GM18498 (cell line): ENCODE measurements around the gene RABAC1.

Experiments used
- ATAC-seq: cut with Tn5 transposase; IDR thresholded peaks from one replicate; pipeline ENCODE4 v1.9.1; 2021; ENCODE audit warnings: mild to moderate bottlenecking, moderate library complexity; ENCODE audit not compliant: unreplicated experiment

Gene RABAC1

GRCh38 chr19:41929536-41930071 is 29.5 kb downstream of the RABAC1 start:
- no peak for ATAC-seq

- ATAC-seq = no peak
Observed at GRCh38 chr19:41928754-41929535, 30.2 kb downstream of the RABAC1 start.

- ATAC-seq = no peak
Observed at GRCh38 chr19:41928221-41928683, 30.9 kb downstream of the RABAC1 start, which contains the start of gene ERFL. Gene ERFL, minus strand, starts transcription at chr19:41928449. Its CDS starts 15,530 bp downstream, at chr19:41912919.

- ATAC-seq = no peak
Observed at GRCh38 chr19:41927497-41928192, 31.5 kb downstream of the RABAC1 start.

DNA sequence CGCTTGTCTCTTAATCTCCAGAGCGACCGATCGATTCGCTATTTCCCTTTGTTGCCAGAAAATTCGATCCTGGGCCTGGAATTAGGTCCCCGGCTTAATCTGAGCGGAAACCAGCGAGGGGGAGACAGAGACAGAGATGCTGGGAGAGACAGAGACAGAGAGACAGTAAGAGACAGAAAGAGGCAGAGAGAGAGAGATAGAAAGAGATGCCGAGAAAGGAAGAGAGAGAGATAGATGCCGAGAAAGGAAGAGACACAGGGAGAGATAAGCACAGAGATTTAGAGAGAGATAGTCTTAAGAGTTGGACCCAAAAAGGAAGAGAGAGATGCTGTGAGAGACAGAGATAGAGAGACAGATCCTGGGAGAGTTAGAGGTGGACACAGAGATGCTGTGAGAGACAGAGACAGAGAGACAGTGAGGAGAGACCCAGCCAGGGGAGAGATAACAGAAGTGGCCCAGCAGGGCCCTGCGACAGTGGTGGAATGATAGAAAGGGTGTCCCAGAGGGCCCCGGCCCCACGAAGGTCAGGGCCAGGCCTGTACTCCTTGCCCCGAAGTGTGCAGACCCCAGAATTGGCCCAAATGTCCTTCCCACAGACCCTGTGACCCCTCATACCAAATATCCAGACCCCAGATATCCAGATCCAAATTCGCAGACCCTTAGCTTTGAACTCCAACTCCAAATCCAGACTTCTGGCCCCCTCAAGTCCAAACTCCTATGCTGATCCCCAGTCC is 32.2 kb downstream of the RABAC1 start:
- ATAC-seq = no peak

DNA sequence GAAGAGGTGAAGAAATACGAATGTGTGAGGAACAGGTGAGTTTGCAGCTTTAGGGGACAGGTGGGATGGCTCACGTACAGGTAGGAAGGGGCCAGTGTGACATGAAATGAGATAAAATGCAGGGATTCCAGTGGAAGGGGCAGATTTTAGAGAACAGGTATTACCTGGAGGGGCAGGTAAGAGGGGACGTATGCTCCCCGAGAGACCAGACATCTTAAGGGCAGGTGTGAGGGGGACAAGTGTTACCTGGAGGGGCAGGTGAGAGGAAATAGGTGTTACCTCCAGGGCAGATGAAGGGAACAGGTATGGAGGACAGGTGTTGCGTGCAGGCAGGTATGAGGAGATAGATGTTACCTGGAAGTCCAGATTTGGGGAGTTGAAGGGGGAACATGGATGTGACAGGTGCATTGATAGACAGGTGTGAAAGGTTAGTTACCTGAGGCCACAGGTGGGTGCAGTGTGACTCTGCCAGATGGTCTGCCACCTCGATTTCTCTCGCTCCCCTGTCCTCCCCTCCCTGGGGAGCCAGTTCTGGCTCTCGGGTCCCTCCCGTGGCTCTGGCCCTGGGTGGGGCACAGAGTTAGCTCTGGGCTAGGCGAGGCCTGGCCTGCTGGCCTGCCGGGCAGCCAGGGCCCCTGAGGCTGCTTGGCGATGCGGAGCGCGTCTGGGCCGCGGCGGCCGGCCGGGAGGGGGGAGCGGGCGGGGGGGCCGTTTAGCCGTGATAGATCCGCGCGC is 32.9 kb downstream of the RABAC1 start:
- ATAC-seq = no peak

GRCh38 chr19:41925208-41926003 is 33.7 kb downstream of the RABAC1 start:
- ATAC-seq = no peak

DNA sequence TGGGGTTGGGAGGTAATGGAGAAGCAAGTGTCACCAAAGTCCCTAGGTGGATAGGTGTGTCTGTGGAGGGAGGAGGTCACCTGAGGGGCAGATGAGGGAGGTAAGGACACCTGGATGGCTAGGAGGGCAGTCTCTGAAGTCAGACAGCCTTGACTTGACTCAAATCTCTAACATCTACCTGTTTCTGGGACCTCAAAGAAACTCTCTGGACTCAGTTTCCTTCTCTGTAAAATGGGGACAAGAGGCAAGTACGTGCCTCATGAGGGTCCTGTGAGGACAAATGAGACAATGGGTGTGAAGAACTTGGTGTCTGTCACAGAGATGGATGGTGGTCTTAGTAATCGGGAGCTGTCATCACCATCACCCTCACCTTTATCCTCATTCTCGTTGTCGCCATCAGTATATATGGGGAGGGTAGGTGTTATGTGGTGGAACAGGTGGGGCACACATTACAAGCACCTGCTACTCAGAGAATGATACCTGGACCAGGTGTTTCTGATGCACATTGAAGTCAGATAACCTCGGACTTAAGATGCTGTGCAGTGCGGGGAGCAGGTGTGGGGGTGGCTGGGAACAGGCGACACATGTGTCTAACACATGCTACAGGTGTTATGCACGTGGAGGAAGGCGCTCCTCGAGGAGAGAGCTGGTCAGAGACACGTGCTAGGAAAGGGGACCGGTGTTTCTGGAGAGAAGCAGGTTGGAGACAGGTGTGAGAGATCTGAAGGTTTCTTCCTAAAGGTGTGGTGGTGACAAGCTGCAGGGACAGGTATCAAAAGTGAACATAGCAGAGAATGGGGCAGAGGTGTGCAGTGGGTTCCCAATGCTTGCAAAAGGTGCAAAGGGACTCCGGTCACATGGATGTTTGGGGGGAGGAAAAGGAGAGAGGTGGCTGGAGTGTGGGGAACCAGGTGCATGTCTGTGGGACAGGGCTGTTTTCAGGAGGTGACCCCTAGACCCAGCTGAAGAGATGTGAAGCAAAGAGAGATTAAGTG is 34.7 kb downstream of the RABAC1 start:
- ATAC-seq = no peak

- ATAC-seq = no peak
Observed at GRCh38 chr19:41923045-41923788, 35.9 kb downstream of the RABAC1 start.

DNA sequence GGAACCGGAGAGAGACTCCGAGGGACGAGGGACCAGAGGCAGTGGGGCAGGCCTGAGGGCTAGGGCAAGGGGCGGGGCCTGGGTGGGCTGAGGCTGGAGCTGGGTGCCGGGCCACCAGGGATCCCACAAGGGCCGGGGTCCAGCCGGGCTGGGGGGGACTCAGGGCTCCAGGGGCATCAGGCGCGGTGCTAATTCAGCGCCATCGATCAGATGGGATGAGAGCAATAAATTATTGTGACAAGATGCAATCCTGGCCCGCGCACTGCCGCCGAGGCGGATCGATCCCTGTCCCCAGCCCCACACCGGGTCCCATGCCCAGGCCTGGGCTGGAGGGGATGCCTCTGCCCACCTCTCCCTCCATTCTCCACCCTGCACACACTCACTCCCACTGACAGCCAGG is 36.5 kb downstream of the RABAC1 start:
- ATAC-seq = no peak

DNA sequence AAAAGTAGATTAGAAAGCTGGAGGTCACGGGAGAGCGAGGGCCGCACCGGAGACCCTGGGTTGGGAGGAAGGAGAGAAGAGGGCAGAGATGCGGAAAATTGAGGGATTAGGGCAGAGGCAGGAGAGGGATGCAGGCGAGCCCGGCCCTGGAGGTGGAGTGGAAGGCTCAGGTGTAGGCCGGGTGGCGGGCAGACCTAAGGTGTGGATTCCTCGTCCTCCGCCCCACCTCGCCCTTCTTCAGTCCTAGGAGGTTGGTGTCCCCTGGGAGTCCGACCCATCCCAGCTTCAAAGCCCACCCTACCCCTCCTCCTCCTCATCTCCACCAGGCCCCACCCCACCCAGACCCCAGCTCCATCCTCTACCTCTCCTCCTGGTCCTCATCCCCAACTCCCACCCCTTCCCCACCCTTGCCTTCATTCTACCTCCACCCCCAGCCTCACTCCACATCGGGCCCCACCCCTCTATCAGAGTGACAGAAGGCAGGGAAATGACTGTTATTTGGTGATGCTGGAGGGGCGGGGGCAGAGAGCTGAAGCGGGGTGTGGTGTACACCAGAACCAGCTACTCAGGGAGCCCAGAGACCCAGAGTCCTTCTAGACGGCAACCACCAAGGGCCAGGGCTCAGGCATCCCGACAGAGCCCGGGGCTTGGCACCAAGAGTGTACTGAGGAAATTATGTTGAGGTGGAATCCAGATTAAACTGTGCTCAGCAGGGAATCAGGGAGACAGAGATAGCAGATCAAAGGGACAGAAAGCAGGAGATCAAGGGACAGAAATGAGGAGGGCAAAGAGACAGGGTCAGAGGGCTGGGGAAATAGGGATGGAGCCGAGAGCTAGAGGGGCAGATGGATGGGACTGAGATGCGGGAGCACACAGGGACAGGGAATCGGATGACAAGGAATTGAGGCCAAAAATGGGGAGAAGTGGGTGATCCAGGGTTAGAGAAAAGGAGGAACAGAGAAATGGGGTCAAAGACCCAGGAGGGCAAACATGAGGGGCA is 37.2 kb downstream of the RABAC1 start:
- no peak for ATAC-seq

- no peak for ATAC-seq
Observed at GRCh38 chr19:41920882-41921576, 38.1 kb downstream of the RABAC1 start.

- ATAC-seq = no peak
Observed at GRCh38 chr19:41919948-41920712, 39.0 kb downstream of the RABAC1 start.

- no peak for ATAC-seq
Observed at GRCh38 chr19:41918653-41919244, 40.4 kb downstream of the RABAC1 start.

DNA sequence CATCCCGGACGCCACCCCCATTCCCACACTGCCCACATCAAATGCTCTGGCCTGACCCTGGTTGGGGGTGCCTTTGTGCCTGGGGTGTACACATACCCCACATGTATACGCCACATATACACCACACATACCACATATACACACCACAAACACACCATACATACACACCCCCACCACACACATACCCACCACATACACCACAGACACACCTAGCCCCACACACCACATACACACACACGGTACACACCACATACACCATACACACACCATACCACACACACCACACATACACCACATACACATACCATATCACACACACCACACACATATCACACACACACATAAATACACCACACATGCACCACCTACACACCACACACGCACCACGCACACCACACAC is 41.0 kb downstream of the RABAC1 start:
- no peak for ATAC-seq
